GM12872 (cell line): ENCODE data around the gene DOCK7.

Experiments
- CTCF ChIP-seq: IDR thresholded peaks from 3 replicates; pipeline ENCODE4 v1.5.1; 2011; ENCODE audit warnings: low read depth, mild to moderate bottlenecking, low read length, moderate library complexity; ENCODE audit not compliant: insufficient read depth

The DOCK7 gene

GRCh38 chr1:62561306-62561705, 126.9 kb downstream of the DOCK7 start:
- TF ChIP-seq CTCF: no peak

- TF ChIP-seq CTCF: no peak
These were observed 143.6 kb downstream of the DOCK7 start for GRCh38 chr1:62544570-62544969.

- no peak for TF ChIP-seq CTCF
These were observed 147.1 kb downstream of the DOCK7 start for GRCh38 chr1:62541048-62541447.

DNA sequence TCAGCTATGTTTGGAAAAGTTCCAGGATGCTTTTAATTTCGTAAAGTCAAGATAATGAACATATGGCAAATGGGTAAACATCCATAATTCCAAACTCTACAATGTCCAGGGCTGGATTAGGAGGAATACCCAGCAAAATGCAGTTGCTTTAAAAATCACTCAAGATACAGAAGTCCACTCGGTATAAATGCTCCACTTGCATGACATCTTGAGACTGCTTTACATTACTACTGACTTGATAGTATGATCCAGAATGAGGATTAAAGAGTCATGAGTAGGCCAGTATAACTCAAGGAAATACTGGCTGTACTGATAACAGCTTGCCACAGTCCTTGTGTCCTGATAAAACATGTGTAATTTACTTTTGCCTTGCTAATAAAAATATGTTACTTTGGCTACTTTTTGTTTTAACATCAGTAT, 149.1 kb downstream of the DOCK7 start:
- no peak for TF ChIP-seq CTCF

- no peak for TF ChIP-seq CTCF
These were observed 151.3 kb downstream of the DOCK7 start for GRCh38 chr1:62536865-62537264.

GRCh38 chr1:62530516-62531154, 157.6 kb downstream of the DOCK7 start:
- TF ChIP-seq CTCF: no peak

DNA sequence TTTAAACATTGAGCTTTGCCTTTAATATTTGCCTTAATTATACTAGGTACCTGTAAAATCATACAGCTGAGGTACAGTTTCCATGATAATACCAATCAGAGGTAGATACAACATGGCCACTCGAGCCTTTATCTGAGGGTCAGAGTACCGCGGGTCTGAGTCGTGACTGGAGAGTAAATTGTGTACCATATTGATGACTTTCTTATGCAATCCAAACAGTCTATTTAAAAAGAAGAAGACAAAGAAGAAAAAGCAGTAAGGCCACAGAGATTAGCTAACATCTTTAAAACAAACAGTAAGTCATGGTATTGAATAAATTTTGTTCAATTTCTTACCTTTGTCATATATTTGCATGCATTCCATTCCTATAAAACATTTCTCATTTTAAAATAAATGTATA, 159.0 kb downstream of the DOCK7 start:
- no peak for TF ChIP-seq CTCF
